ENCODE data around the gene DNAJC6.

DNA sequence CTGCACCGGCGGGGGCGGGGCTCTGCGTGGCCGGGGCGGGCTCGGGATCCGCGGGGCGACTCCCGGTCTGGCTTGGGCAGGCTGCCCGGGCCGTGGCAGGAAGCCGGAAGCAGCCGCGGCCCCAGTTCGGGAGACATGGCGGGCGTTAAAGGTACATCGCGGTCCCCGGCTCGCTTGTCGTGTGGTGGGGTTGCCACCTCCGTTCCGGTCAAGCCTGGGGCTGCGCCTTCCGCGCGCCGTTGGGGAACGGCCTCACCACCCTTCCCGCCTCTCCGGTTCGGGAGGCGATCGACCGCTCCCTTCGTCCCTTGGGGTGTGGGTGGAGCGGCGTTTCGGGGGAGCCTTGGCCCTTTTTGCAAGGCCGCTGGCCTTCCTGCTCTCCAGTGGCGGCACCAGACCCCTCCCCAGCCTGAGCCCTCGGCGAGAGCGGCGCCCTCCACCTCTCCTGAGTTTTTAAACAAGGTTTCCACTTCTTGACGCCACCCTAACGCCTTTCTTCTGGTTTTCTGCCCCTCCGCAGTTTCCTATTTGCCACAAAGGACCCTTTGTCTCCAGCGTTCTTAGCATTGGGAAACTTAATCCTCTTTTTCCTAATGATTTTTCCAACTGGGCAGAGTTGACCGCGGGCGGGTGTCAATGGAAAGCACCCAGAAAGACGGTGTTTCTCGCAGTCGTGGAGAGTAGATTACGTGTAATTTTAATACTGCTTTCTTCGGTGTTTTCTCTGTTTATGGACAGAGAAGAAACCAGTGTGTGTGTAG, 111.4 kb downstream of the DNAJC6 start, which contains the start of the genes LEPR and LEPROT:
- TF ChIP-seq, protein P1, sequence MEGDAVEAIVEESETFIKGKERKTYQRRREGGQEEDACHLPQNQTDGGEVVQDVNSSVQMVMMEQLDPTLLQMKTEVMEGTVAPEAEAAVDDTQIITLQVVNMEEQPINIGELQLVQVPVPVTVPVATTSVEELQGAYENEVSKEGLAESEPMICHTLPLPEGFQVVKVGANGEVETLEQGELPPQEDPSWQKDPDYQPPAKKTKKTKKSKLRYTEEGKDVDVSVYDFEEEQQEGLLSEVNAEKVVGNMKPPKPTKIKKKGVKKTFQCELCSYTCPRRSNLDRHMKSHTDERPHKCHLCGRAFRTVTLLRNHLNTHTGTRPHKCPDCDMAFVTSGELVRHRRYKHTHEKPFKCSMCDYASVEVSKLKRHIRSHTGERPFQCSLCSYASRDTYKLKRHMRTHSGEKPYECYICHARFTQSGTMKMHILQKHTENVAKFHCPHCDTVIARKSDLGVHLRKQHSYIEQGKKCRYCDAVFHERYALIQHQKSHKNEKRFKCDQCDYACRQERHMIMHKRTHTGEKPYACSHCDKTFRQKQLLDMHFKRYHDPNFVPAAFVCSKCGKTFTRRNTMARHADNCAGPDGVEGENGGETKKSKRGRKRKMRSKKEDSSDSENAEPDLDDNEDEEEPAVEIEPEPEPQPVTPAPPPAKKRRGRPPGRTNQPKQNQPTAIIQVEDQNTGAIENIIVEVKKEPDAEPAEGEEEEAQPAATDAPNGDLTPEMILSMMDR (IDR thresholded peaks at IDR 0.05; ENCODE audit: poor library complexity), result no peak
- no peak for TF ChIP-seq EZH2 (IDR thresholded peaks at IDR 0.05; ENCODE audit: borderline replicate concordance)

Data from hepatocyte (in vitro differentiated cells).